SW480 (cell line): ENCODE measurements around the gene CHRM4.

Source experiments
- DNase-seq: peaks from one replicate; pipeline ENCODE4 v3.0.0-alpha.2; 2016; ENCODE audit warnings: low spot score

Gene CHRM4

GRCh38 chr11:46402957-46403902, 11.7 kb upstream of the CHRM4 start:
- DNase-seq, result no peak

GRCh38 chr11:46397526-46397925, 6.0 kb upstream of the CHRM4 start:
- no peak for DNase-seq

GRCh38 chr11:46393759-46394158, 2.2 kb upstream of the CHRM4 start:
- no peak for DNase-seq

- DNase-seq, result no peak
Observed at GRCh38 chr11:46393231-46393616, 1.6 kb upstream of the CHRM4 start.

GRCh38 chr11:46392421-46393230, 1.1 kb upstream of the CHRM4 start:
- peak; percentile 76 for DNase-seq

GRCh38 chr11:46391186-46391577, 394 bp downstream of the CHRM4 start:
- no peak for DNase-seq

- DNase-seq, result no peak
Observed at GRCh38 chr11:46390331-46391171, 1.0 kb downstream of the CHRM4 start.

- peak; percentile 76 for DNase-seq
Observed at GRCh38 chr11:46389450-46390330, 1.9 kb downstream of the CHRM4 start.

GRCh38 chr11:46388619-46389449, 2.7 kb downstream of the CHRM4 start:
- DNase-seq, result no peak

GRCh38 chr11:46387919-46388618, 3.5 kb downstream of the CHRM4 start:
- no peak for DNase-seq

GRCh38 chr11:46387456-46387855, 4.1 kb downstream of the CHRM4 start:
- DNase-seq, result no peak

- DNase-seq, result peak; percentile 67
Observed at GRCh38 chr11:46386674-46387073, 4.9 kb downstream of the CHRM4 start.

GRCh38 chr11:46386005-46386578, 5.5 kb downstream of the CHRM4 start:
- DNase-seq, result no peak

GRCh38 chr11:46385169-46386004, 6.2 kb downstream of the CHRM4 start:
- DNase-seq, result no peak

- peak; percentile 82 for DNase-seq
Observed at GRCh38 chr11:46383974-46384701, 7.4 kb downstream of the CHRM4 start.

- no peak for DNase-seq
Observed at GRCh38 chr11:46383404-46383758, 8.2 kb downstream of the CHRM4 start.

GRCh38 chr11:46382646-46383403, 8.8 kb downstream of the CHRM4 start:
- DNase-seq, result peak; percentile 68
